Activated CD8-positive, alpha-beta T cell treated with anti-CD3 and anti-CD28 coated beads for 36 hours (primary cell): ENCODE measurements around the gene CES2. TPM values are rescaled to one million over a fixed set of nuclear protein-coding genes. Genes with fewer than 3 reads are reported as not detected.

ENCODE experiments used
- ATAC-seq: fragments of 200-7000 bp; cut with Tn5 transposase; one replicate; pipeline ENCODE4 v1.10.0; 2021; ENCODE audit warnings: mild to moderate bottlenecking, moderate library complexity
- CTCF ChIA-PET: fragments of 350-600 bp; sonication (Branson Sonifier 250); formaldehyde crosslinking; loops from one replicate; lab custom pipeline; 2021; ENCODE audit warnings: antibody characterized with exemption; lab: Charles Lee
- POLR2A ChIA-PET: fragments of 350-600 bp; sonication (Branson Sonifier 250); formaldehyde crosslinking; loops from one replicate; lab custom pipeline; 2021; ENCODE audit warnings: antibody characterized with exemption; lab: Charles Lee
- DNase-seq: peaks from one replicate; pipeline ENCODE4 v3.0.0-alpha.2; 2020
- H3K27ac Mint-ChIP-seq: one replicate; pipeline ENCODE4 v1.8.0; 2021; ENCODE audit warnings: mild to moderate bottlenecking, mixed read lengths
- H3K27me3 Mint-ChIP-seq: one replicate; pipeline ENCODE4 v1.8.0; 2021; ENCODE audit warnings: mixed read lengths
- H3K36me3 Mint-ChIP-seq: one replicate; pipeline ENCODE4 v1.8.0; 2021; ENCODE audit warnings: low read depth, mixed read lengths
- H3K4me1 Mint-ChIP-seq: one replicate; pipeline ENCODE4 v1.8.0; 2021; ENCODE audit warnings: low read depth, mixed read lengths
- H3K4me3 Mint-ChIP-seq: one replicate; pipeline ENCODE4 v1.8.0; 2021; ENCODE audit warnings: mild to moderate bottlenecking, moderate library complexity, mixed read lengths
- H3K9me3 Mint-ChIP-seq: one replicate; pipeline ENCODE4 v1.8.0; 2021; ENCODE audit warnings: mixed read lengths
- CTCF ChIP-seq: fragments of 200-600 bp; IDR thresholded peaks from one replicate; pipeline ENCODE4 v1.8.0; 2022; ENCODE audit warnings: antibody characterized with exemption, mild to moderate bottlenecking
- intact Hi-C: fragments of 100-400 bp; cut with micrococcal nuclease; formaldehyde crosslinking; loops from one replicate; pipeline ENCODE4 v1.10.0; 2022
- total RNA-seq, 2 experiments: library from RNA; stranded (reverse); gene quantifications; one replicate each; pipeline ENCODE4 v1.2.3, GENCODE V29; 2021

Gene CES2
- total RNA-seq, 2 experiments from 2014 or later = 24.7 to 24.9 TPM

- H3K27ac Mint-ChIP-seq = no peak overlapping the region
- DNase-seq (no peak), ATAC-seq (no peak)
- H3K4me3 Mint-ChIP-seq = no peak overlapping the region
- intact Hi-C loops = no loop called here
- no peaks in the 10 kb centered on the region for H3K27me3 Mint-ChIP-seq
- H3K36me3 Mint-ChIP-seq = no peaks in the 10 kb centered on the region
- H3K9me3 Mint-ChIP-seq = no peaks in the 10 kb centered on the region
- ChIA-PET POLR2A (interaction anchor here (1.0 to 1.2 kb wide), 2 partner anchors 9 to 28 kb away, joined by 3 read pairs; no protein-coding TSS in a partner anchor), CTCF (interaction anchor here (0.8 to 1.6 kb wide), 8 partner anchors 8 to 50 kb away, joined by 3 to 11 read pairs (median 3); partner anchors contain the start of gene CDH16)
- H3K4me1 Mint-ChIP-seq = peaks cover 10% of the 10 kb centered on the region
- no peak for TF ChIP-seq CTCF
Measured at GRCh38 chr16:66908762-66909559, 26.4 kb upstream of the CES2 start.

GRCh38 chr16:66910175-66910940, 25.0 kb upstream of the CES2 start:
- POLR2A ChIA-PET = interaction anchor here (0.6 to 1.5 kb wide), 4 partner anchors 15 to 29 kb away, joined by 3 read pairs; no protein-coding TSS in a partner anchor
- intact Hi-C loops = no loop called here
- Mint-ChIP-seq H3K9me3 (no peaks in the 10 kb centered on the region), H3K4me3 (no peak overlapping the region), H3K27me3 (no peaks in the 10 kb centered on the region), H3K4me1 (peaks cover 10% of the 10 kb centered on the region), H3K27ac (no peak overlapping the region), H3K36me3 (no peaks in the 10 kb centered on the region)
- no peak for DNase-seq
- CTCF ChIA-PET = interaction anchor here (1.1 to 1.6 kb wide), 8 partner anchors 9 to 118 kb away, joined by 3 to 11 read pairs (median 3); partner anchors contain the start of genes CDH16 and PDP2
- no peak for ATAC-seq
- TF ChIP-seq CTCF = no peak

GRCh38 chr16:66911112-66911511, 24.2 kb upstream of the CES2 start:
- intact Hi-C loops = no loop called here
- ChIA-PET CTCF (interaction anchor here (1.0 to 1.2 kb wide), 3 partner anchors 16 to 117 kb away, joined by 3 read pairs; no protein-coding TSS in a partner anchor), POLR2A (interaction anchor here (1.5 kb wide), 1 partner anchor 18 kb away, joined by 3 read pairs; no protein-coding TSS in a partner anchor)
- peaks cover 6% of the 10 kb centered on the region for H3K4me1 Mint-ChIP-seq
- DNase-seq = no peak
- H3K9me3 Mint-ChIP-seq = no peaks in the 10 kb centered on the region
- H3K36me3 Mint-ChIP-seq = no peaks in the 10 kb centered on the region
- peak; percentile 45 for ATAC-seq
- TF ChIP-seq CTCF = no peak
- no peak overlapping the region for H3K4me3 Mint-ChIP-seq
- no peaks in the 10 kb centered on the region for H3K27me3 Mint-ChIP-seq
- H3K27ac Mint-ChIP-seq = no peak overlapping the region

GRCh38 chr16:66911801-66912200, 23.5 kb upstream of the CES2 start:
- Mint-ChIP-seq H3K4me3 (no peak overlapping the region), H3K27me3 (no peaks in the 10 kb centered on the region), H3K27ac (no peak overlapping the region), H3K36me3 (no peaks in the 10 kb centered on the region), H3K4me1 (peaks cover 2% of the 10 kb centered on the region), H3K9me3 (no peaks in the 10 kb centered on the region)
- CTCF ChIA-PET = interaction anchor here (1.0 kb wide), 2 partner anchors 16 to 17 kb away, joined by 3 read pairs; no protein-coding TSS in a partner anchor
- TF ChIP-seq CTCF = no peak
- POLR2A ChIA-PET = interaction anchor here (1.0 kb wide), 1 partner anchor 23 kb away, joined by 3 read pairs; the partner anchor contains the start of gene CIAO2B
- ATAC-seq = no peak
- intact Hi-C loops = no loop called here
- no peak for DNase-seq
